DOHH2 (cell line): ENCODE results near the gene VWF.

ENCODE experiments used
- H3F3A ChIP-seq: fragments of 200-600 bp; sonication (generic), shearing (Covaris generic); 2 replicates; pipeline ENCODE4 v1.6.0; 2016; ENCODE audit warnings: antibody characterized with exemption, mild to moderate bottlenecking; ENCODE audit not compliant: control insufficient read depth, insufficient read depth
- H3K27ac ChIP-seq: fragments of 200-600 bp; sonication (generic); 2 replicates; pipeline ENCODE4 v1.5.1; 2014; ENCODE audit warnings: low read depth, mild to moderate bottlenecking, low read length, moderate library complexity
- H3K27me3 ChIP-seq: fragments of 200-600 bp; sonication (generic); 2 replicates; pipeline ENCODE4 v1.6.1; 2014; ENCODE audit warnings: mild to moderate bottlenecking, low read length, mixed read lengths; ENCODE audit not compliant: control insufficient read depth
- H3K36me3 ChIP-seq: fragments of 200-600 bp; sonication (generic); 2 replicates; pipeline ENCODE4 v1.6.1; 2014; ENCODE audit warnings: mild to moderate bottlenecking, low read length, moderate library complexity, mixed read lengths; ENCODE audit not compliant: control insufficient read depth
- H3K4me1 ChIP-seq: fragments of 200-600 bp; sonication (generic); 2 replicates; pipeline ENCODE4 v1.6.1; 2014; ENCODE audit warnings: mild to moderate bottlenecking, low read length, mixed read lengths; ENCODE audit not compliant: control insufficient read depth
- H3K4me2 ChIP-seq: fragments of 200-600 bp; sonication (generic); 2 replicates; pipeline ENCODE4 v1.6.0; 2014; ENCODE audit warnings: mild to moderate bottlenecking, low read length, moderate library complexity
- H3K4me3 ChIP-seq: fragments of 200-600 bp; sonication (generic); 2 replicates; pipeline ENCODE4 v1.5.1; 2014; ENCODE audit warnings: mild to moderate bottlenecking, low read length, mixed read lengths
- H3K79me2 ChIP-seq: fragments of 200-600 bp; sonication (generic); 2 replicates; pipeline ENCODE4 v1.6.1; 2014; ENCODE audit warnings: mild to moderate bottlenecking, low read length, mixed read lengths; ENCODE audit not compliant: control insufficient read depth
- H3K9me2 ChIP-seq: fragments of 200-600 bp; sonication (generic); replicated peaks from 2 replicates; pipeline ENCODE4 v1.6.1; 2014; ENCODE audit warnings: mild to moderate bottlenecking, low read length, mixed read lengths; ENCODE audit not compliant: control insufficient read depth
- H3K9me3 ChIP-seq: fragments of 200-600 bp; sonication (generic); 2 replicates; pipeline ENCODE4 v1.6.1; 2014; ENCODE audit warnings: antibody characterized with exemption, low read length, mixed read lengths; ENCODE audit not compliant: control insufficient read depth, insufficient read depth
- H4K20me1 ChIP-seq: fragments of 200-600 bp; sonication (generic); 2 replicates; pipeline ENCODE4 v1.6.0; 2014; ENCODE audit warnings: low read depth, mild to moderate bottlenecking, antibody characterized with exemption, low read length, moderate library complexity; ENCODE audit not compliant: control insufficient read depth, insufficient read depth
- CTCF ChIP-seq: fragments of 200-600 bp; sonication (generic); IDR thresholded peaks from one replicate; pipeline ENCODE4 v1.5.1; 2014; ENCODE audit warnings: antibody characterized with exemption, mild to moderate bottlenecking, low read depth, low read length; ENCODE audit not compliant: poor library complexity, severe bottlenecking
- EZH2phosphoT487 ChIP-seq: fragments of 200-600 bp; sonication (generic); IDR thresholded peaks from 2 replicates; pipeline ENCODE4 v1.6.1; 2017; ENCODE audit warnings: borderline replicate concordance, mild to moderate bottlenecking, antibody characterized with exemption, low read length, moderate library complexity, mixed read lengths

The VWF gene

GRCh38 chr12:6158749-6159148 lies 34.3 kb upstream of the VWF start:
- H3K9me3 ChIP-seq: no peaks in the 10 kb centered on the region
- no peaks in the 10 kb centered on the region for H3K79me2 ChIP-seq
- no peaks in the 10 kb centered on the region for H3K4me1 ChIP-seq
- H3F3A ChIP-seq: no peaks in the 10 kb centered on the region
- no peaks in the 10 kb centered on the region for H4K20me1 ChIP-seq
- H3K27me3 ChIP-seq: no peaks in the 10 kb centered on the region
- H3K4me2 ChIP-seq: no peak overlapping the region
- H3K4me3 ChIP-seq: no peak overlapping the region
- H3K27ac ChIP-seq: no peak overlapping the region
- H3K9me2 ChIP-seq: no peaks in the 10 kb centered on the region
- no peaks in the 10 kb centered on the region for H3K36me3 ChIP-seq
- TF ChIP-seq EZH2phosphoT487: no peak
- TF ChIP-seq CTCF: no peak

- H3F3A ChIP-seq: no peaks in the 10 kb centered on the region
- no peaks in the 10 kb centered on the region for H3K36me3 ChIP-seq
- no peaks in the 10 kb centered on the region for H3K9me3 ChIP-seq
- no peaks in the 10 kb centered on the region for H3K27me3 ChIP-seq
- no peaks in the 10 kb centered on the region for H4K20me1 ChIP-seq
- H3K4me2 ChIP-seq: no peak overlapping the region
- no peak overlapping the region for H3K4me3 ChIP-seq
- no peaks in the 10 kb centered on the region for H3K9me2 ChIP-seq
- H3K4me1 ChIP-seq: no peaks in the 10 kb centered on the region
- no peak for TF ChIP-seq EZH2phosphoT487
- TF ChIP-seq CTCF: no peak
- H3K27ac ChIP-seq: no peak overlapping the region
- H3K79me2 ChIP-seq: no peaks in the 10 kb centered on the region
Observed at GRCh38 chr12:6158255-6158654, 33.8 kb upstream of the VWF start.

GRCh38 chr12:6157482-6157881 lies 33.0 kb upstream of the VWF start:
- H3K36me3 ChIP-seq: no peaks in the 10 kb centered on the region
- no peak for TF ChIP-seq CTCF
- TF ChIP-seq EZH2phosphoT487: no peak
- H3K4me3 ChIP-seq: no peak overlapping the region
- no peaks in the 10 kb centered on the region for H3K9me3 ChIP-seq
- no peak overlapping the region for H3K27ac ChIP-seq
- no peaks in the 10 kb centered on the region for H4K20me1 ChIP-seq
- no peaks in the 10 kb centered on the region for H3K79me2 ChIP-seq
- no peaks in the 10 kb centered on the region for H3K27me3 ChIP-seq
- no peaks in the 10 kb centered on the region for H3K4me1 ChIP-seq
- H3K9me2 ChIP-seq: no peaks in the 10 kb centered on the region
- H3K4me2 ChIP-seq: no peak overlapping the region
- no peaks in the 10 kb centered on the region for H3F3A ChIP-seq
